ENCODE measurements around the gene CRYBG2. TPM values are rescaled to one million over a fixed set of nuclear protein-coding genes. Genes with fewer than 3 reads are reported as not detected.
"Not testable (repeated sequence)": the region's sequence is repeated elsewhere in the genome, so short reads cannot be mapped to it uniquely, and the experiment has no call there.

The CRYBG2 gene
- total and polyA plus RNA-seq, 7 donors: 0.55 to 21.0 (median 13.8) TPM; not detected in 2

DNA sequence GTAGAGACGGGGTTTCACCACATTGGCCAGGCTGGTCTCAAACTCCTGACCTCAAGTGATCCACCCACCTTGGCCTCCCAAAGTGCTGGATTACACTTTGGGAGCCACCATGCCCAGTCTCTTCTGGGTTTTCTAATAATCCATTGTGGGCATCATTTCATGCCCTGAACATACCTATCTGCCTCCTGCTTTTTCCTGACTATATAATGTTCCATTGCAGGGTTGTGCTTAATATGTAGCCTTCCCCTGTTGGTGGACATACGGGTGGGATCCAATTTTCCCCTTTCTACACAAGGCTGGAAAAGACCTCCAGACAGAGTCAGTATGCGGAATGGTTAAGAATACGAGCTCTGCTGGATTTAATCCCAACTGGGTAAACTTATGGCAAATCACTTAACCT is 22.1 kb upstream of the CRYBG2 start:
- peaks cover 0 to 3% (median 0%) of the 10 kb centered on the region in 4 donors for H3K9me3 ChIP-seq
- peaks cover 0 to 7% (median 0%) of the 10 kb centered on the region in 3 donors for H3K27me3 ChIP-seq
- TF ChIP-seq EP300 (IDR thresholded peaks at IDR 0.05) (no peak), POLR2AphosphoS5 (IDR thresholded peaks at IDR 0.05) (no peak), CTCF (IDR thresholded peaks at IDR 0.05) (no peak), POLR2A (IDR thresholded peaks at IDR 0.05) (no peak)
- no peaks in the 10 kb centered on the region for H3K36me3 ChIP-seq
- peaks cover 0 to 8% (median 2%) of the 10 kb centered on the region in 4 donors for H3K4me1 ChIP-seq
- intact Hi-C loops (cut with DNase I): no loop called here
- no peak overlapping the region for H3K27ac ChIP-seq
- 91 to 96% methylated on average over 4 of the region's 4 CpGs for WGBS, 2 donors
- no peak overlapping the region for H3K4me3 ChIP-seq
- DNase-seq: no peak

GRCh38 chr1:26375081-26375480 is 21.2 kb upstream of the CRYBG2 start:
- H3K9me3 ChIP-seq: peaks cover 0 to 3% (median 0%) of the 10 kb centered on the region in 4 donors
- H3K4me1 ChIP-seq: peaks cover 0 to 8% (median 2%) of the 10 kb centered on the region in 4 donors
- no peak for DNase-seq
- intact Hi-C loops (cut with DNase I): no loop called here
- H3K27me3 ChIP-seq: no peaks in the 10 kb centered on the region
- H3K27ac ChIP-seq: no peak overlapping the region
- no peaks in the 10 kb centered on the region for H3K36me3 ChIP-seq
- TF ChIP-seq EP300 (IDR thresholded peaks at IDR 0.05) (no peak), POLR2AphosphoS5 (IDR thresholded peaks at IDR 0.05) (no peak)
- H3K4me3 ChIP-seq: no peak overlapping the region
- WGBS, 2 donors: 43 to 75% methylated on average over 6 of the region's 6 CpGs

GRCh38 chr1:26374361-26374760 is 20.4 kb upstream of the CRYBG2 start:
- H3K4me3 ChIP-seq; H3K36me3 ChIP-seq; H3K27ac ChIP-seq; intact Hi-C loops (cut with DNase I); DNase-seq; H3K4me1 ChIP-seq; H3K9me3 ChIP-seq; H3K27me3 ChIP-seq: not testable (repeated sequence)
- 49 to 69% methylated on average over 2 of the region's 2 CpGs for WGBS, 2 donors

- Histone ChIP-seq H3K36me3 (no peaks in the 10 kb centered on the region), H3K9me3 (peaks cover 0 to 3% (median 0%) of the 10 kb centered on the region in 4 donors), H3K4me3 (no peak overlapping the region), H3K27me3 (peaks cover 0 to 3% (median 0%) of the 10 kb centered on the region in 3 donors), H3K4me1 (peaks cover 0 to 8% (median 2%) of the 10 kb centered on the region in 4 donors), H3K27ac (no peak overlapping the region)
- intact Hi-C loops (cut with DNase I): no loop called here
- TF ChIP-seq POLR2A (IDR thresholded peaks at IDR 0.05) (no peak), EP300 (IDR thresholded peaks at IDR 0.05) (no peak), POLR2AphosphoS5 (IDR thresholded peaks at IDR 0.05) (no peak), CTCF (IDR thresholded peaks at IDR 0.05) (no peak)
- WGBS, 2 donors: 43 to 50% methylated on average over 2 of the region's 2 CpGs
- DNase-seq: no peak
These were observed 19.9 kb upstream of the CRYBG2 start for GRCh38 chr1:26373789-26374188.

DNA sequence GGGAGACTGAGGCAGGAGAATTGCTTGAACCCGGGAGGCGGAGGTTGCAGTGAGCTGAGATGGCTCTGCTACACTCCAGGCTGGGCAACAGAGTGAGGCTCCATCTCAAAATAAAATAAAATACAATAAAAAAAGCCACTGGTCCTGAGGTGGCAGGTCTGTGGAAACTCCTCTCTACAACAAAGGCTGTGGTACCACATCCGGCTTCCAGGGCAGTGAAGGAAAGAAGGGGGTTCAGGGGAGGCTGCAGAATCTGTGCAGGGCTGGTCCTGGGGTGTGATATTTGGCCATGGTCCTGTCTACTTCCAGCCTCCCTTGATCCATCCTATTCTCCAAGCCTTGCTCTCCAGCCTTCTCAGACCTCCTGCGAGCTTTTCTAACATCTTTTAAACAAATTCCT is 19.4 kb upstream of the CRYBG2 start:
- WGBS, 2 donors: 74 to 80% methylated on average over 4 of the region's 4 CpGs
- no peak for TF ChIP-seq POLR2A (IDR thresholded peaks at IDR 0.05)
- no peak for TF ChIP-seq EP300 (IDR thresholded peaks at IDR 0.05)
- TF ChIP-seq CTCF (IDR thresholded peaks at IDR 0.05): no peak
- no peak for TF ChIP-seq POLR2AphosphoS5 (IDR thresholded peaks at IDR 0.05)
- no peak overlapping the region for H3K4me3 ChIP-seq
- H3K27me3 ChIP-seq: peaks cover 0 to 7% (median 0%) of the 10 kb centered on the region in 3 donors
- H3K9me3 ChIP-seq: peaks cover 0 to 3% (median 0%) of the 10 kb centered on the region in 4 donors
- DNase-seq: no peak
- intact Hi-C loops (cut with DNase I): no loop called here
- no peak overlapping the region for H3K27ac ChIP-seq
- peaks cover 0 to 7% (median under 1%) of the 10 kb centered on the region in 4 donors for H3K4me1 ChIP-seq
- H3K36me3 ChIP-seq: no peaks in the 10 kb centered on the region

DNA sequence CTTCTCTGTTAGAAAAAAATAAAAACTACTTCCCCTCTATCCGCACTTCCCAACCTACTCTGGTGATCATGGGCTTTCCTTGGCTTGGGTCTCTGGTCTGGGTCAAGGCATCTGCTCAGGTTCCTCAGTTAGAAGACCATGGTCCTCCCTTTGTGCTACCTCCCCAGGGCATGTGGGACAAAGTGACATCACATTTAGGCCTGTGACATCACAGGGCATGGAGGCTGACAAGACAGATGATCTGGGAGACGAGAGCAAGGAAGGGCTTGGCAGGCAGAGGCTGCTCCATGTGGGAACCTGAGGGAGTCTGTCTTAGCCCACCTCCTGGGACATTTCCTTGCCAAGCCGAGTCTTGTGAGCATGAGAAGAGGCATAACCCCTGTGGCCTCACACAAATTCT is 18.7 kb upstream of the CRYBG2 start, which contains the start of gene ZNF683:
TSS of gene ZNF683 (minus strand) at position 140 of the 400 bp plus-strand sequence. CDS start 4,179 bp downstream, outside the sequence.
- intact Hi-C loops (cut with DNase I); H3K36me3 ChIP-seq; H3K27ac ChIP-seq; DNase-seq; H3K4me3 ChIP-seq; H3K4me1 ChIP-seq; H3K9me3 ChIP-seq: not testable (repeated sequence)
- H3K27me3 ChIP-seq: peaks cover 0 to 10% (median 0%) of the 10 kb centered on the region in 3 donors
- WGBS, 2 donors: 77 to 82% methylated on average over 3 of the region's 3 CpGs
